ENCODE results near the gene DGKI.

DGKI gene

GRCh38 chr7:137572056-137572784 lies 274.6 kb downstream of the DGKI start:
- Mint-ChIP-seq H3K27me3 (no peaks in the 10 kb centered on the region), H3K4me1 (no peaks in the 10 kb centered on the region), H3K4me3 (no peak overlapping the region), H3K36me3 (ENCODE audit: insufficient read depth) (no peaks in the 10 kb centered on the region), H3K9me3 (peaks cover 8% of the 10 kb centered on the region), H3K27ac (ENCODE audit: low read depth) (no peak overlapping the region)
- no peak for DNase-seq (ENCODE audit: low spot score in 2 of 2)
- no peak for ATAC-seq (replicated peaks; ENCODE audit: extremely low read depth, poor library complexity, severe bottlenecking)

GRCh38 chr7:137564677-137565076 lies 282.1 kb downstream of the DGKI start:
- Mint-ChIP-seq H3K36me3 (ENCODE audit: insufficient read depth) (no peaks in the 10 kb centered on the region), H3K4me3 (no peak overlapping the region), H3K9me3 (peaks cover 13% of the 10 kb centered on the region), H3K4me1 (no peaks in the 10 kb centered on the region), H3K27ac (ENCODE audit: low read depth) (no peak overlapping the region), H3K27me3 (no peaks in the 10 kb centered on the region)
- ATAC-seq (replicated peaks; ENCODE audit: extremely low read depth, poor library complexity, severe bottlenecking): no peak
- DNase-seq (ENCODE audit: low spot score in 2 of 2): no peak

GRCh38 chr7:137563981-137564380 lies 282.8 kb downstream of the DGKI start:
- no peak overlapping the region for H3K4me3 Mint-ChIP-seq
- no peaks in the 10 kb centered on the region for H3K4me1 Mint-ChIP-seq
- DNase-seq (ENCODE audit: low spot score in 2 of 2): no peak
- no peak overlapping the region for H3K27ac Mint-ChIP-seq (ENCODE audit: low read depth)
- no peaks in the 10 kb centered on the region for H3K27me3 Mint-ChIP-seq
- no peak for ATAC-seq (replicated peaks; ENCODE audit: extremely low read depth, poor library complexity, severe bottlenecking)
- H3K9me3 Mint-ChIP-seq: peaks cover 13% of the 10 kb centered on the region
- no peaks in the 10 kb centered on the region for H3K36me3 Mint-ChIP-seq (ENCODE audit: insufficient read depth)

- peaks cover 6% of the 10 kb centered on the region for H3K9me3 Mint-ChIP-seq
- no peak overlapping the region for H3K27ac Mint-ChIP-seq (ENCODE audit: low read depth)
- DNase-seq (ENCODE audit: low spot score in 2 of 2) (no peak), ATAC-seq (replicated peaks; ENCODE audit: extremely low read depth, poor library complexity, severe bottlenecking) (no peak)
- H3K27me3 Mint-ChIP-seq: peaks cover 8% of the 10 kb centered on the region
- H3K4me1 Mint-ChIP-seq: no peaks in the 10 kb centered on the region
- no peaks in the 10 kb centered on the region for H3K36me3 Mint-ChIP-seq (ENCODE audit: insufficient read depth)
- H3K4me3 Mint-ChIP-seq: no peak overlapping the region
These were observed 299.3 kb downstream of the DGKI start for GRCh38 chr7:137547485-137547884.

GRCh38 chr7:137546671-137547070 lies 300.1 kb downstream of the DGKI start:
- no peak overlapping the region for H3K4me3 Mint-ChIP-seq
- H3K36me3 Mint-ChIP-seq (ENCODE audit: insufficient read depth): no peaks in the 10 kb centered on the region
- DNase-seq (ENCODE audit: low spot score in 2 of 2): no peak
- H3K9me3 Mint-ChIP-seq: peaks cover 6% of the 10 kb centered on the region
- ATAC-seq (replicated peaks; ENCODE audit: extremely low read depth, poor library complexity, severe bottlenecking): no peak
- no peaks in the 10 kb centered on the region for H3K4me1 Mint-ChIP-seq
- no peak overlapping the region for H3K27ac Mint-ChIP-seq (ENCODE audit: low read depth)
- peaks cover 8% of the 10 kb centered on the region for H3K27me3 Mint-ChIP-seq

- H3K27me3 Mint-ChIP-seq: peaks cover 8% of the 10 kb centered on the region
- DNase-seq (ENCODE audit: low spot score in 2 of 2): no peak
- H3K36me3 Mint-ChIP-seq (ENCODE audit: insufficient read depth): no peaks in the 10 kb centered on the region
- H3K4me1 Mint-ChIP-seq: no peaks in the 10 kb centered on the region
- no peak for ATAC-seq (replicated peaks; ENCODE audit: extremely low read depth, poor library complexity, severe bottlenecking)
- peaks cover 6% of the 10 kb centered on the region for H3K9me3 Mint-ChIP-seq
- no peak overlapping the region for H3K4me3 Mint-ChIP-seq
- no peak overlapping the region for H3K27ac Mint-ChIP-seq (ENCODE audit: low read depth)
These were observed 300.8 kb downstream of the DGKI start for GRCh38 chr7:137546009-137546408.

GRCh38 chr7:137545059-137545716 lies 301.6 kb downstream of the DGKI start:
- ATAC-seq (replicated peaks; ENCODE audit: extremely low read depth, poor library complexity, severe bottlenecking) (no peak), DNase-seq (ENCODE audit: low spot score in 2 of 2) (no peak)
- Mint-ChIP-seq H3K4me1 (no peaks in the 10 kb centered on the region), H3K27me3 (peaks cover 8% of the 10 kb centered on the region), H3K9me3 (peaks cover 6% of the 10 kb centered on the region), H3K4me3 (no peak overlapping the region), H3K27ac (ENCODE audit: low read depth) (no peak overlapping the region), H3K36me3 (ENCODE audit: insufficient read depth) (no peaks in the 10 kb centered on the region)

- ATAC-seq (replicated peaks; ENCODE audit: extremely low read depth, poor library complexity, severe bottlenecking) (no peak), DNase-seq (ENCODE audit: low spot score in 2 of 2) (no peak)
- Mint-ChIP-seq H3K36me3 (ENCODE audit: insufficient read depth) (no peaks in the 10 kb centered on the region), H3K4me1 (no peaks in the 10 kb centered on the region), H3K27ac (ENCODE audit: low read depth) (no peak overlapping the region), H3K4me3 (no peak overlapping the region), H3K9me3 (peaks cover 8% of the 10 kb centered on the region), H3K27me3 (peaks cover 8% of the 10 kb centered on the region)
These were observed 302.2 kb downstream of the DGKI start for GRCh38 chr7:137544453-137545058.

- H3K4me1 Mint-ChIP-seq: no peaks in the 10 kb centered on the region
- H3K9me3 Mint-ChIP-seq: peaks cover 5% of the 10 kb centered on the region
- no peak overlapping the region for H3K4me3 Mint-ChIP-seq
- DNase-seq (ENCODE audit: low spot score in 2 of 2) (no peak), ATAC-seq (replicated peaks; ENCODE audit: extremely low read depth, poor library complexity, severe bottlenecking) (no peak)
- H3K27me3 Mint-ChIP-seq: no peaks in the 10 kb centered on the region
- no peak overlapping the region for H3K27ac Mint-ChIP-seq (ENCODE audit: low read depth)
- H3K36me3 Mint-ChIP-seq (ENCODE audit: insufficient read depth): no peaks in the 10 kb centered on the region
These were observed 307.6 kb downstream of the DGKI start for GRCh38 chr7:137539111-137539715.

GRCh38 chr7:137538361-137538762 lies 308.4 kb downstream of the DGKI start:
- no peaks in the 10 kb centered on the region for H3K4me1 Mint-ChIP-seq
- no peaks in the 10 kb centered on the region for H3K36me3 Mint-ChIP-seq (ENCODE audit: insufficient read depth)
- DNase-seq (ENCODE audit: low spot score in 2 of 2): no peak
- no peak overlapping the region for H3K4me3 Mint-ChIP-seq
- no peak overlapping the region for H3K27ac Mint-ChIP-seq (ENCODE audit: low read depth)
- H3K27me3 Mint-ChIP-seq: no peaks in the 10 kb centered on the region
- ATAC-seq (replicated peaks; ENCODE audit: extremely low read depth, poor library complexity, severe bottlenecking): no peak
- peaks cover 5% of the 10 kb centered on the region for H3K9me3 Mint-ChIP-seq

GRCh38 chr7:137535579-137535978 lies 311.2 kb downstream of the DGKI start:
- H3K36me3 Mint-ChIP-seq (ENCODE audit: insufficient read depth): no peaks in the 10 kb centered on the region

GRCh38 chr7:137531671-137532070 lies 315.1 kb downstream of the DGKI start:
- H3K27me3 Mint-ChIP-seq: peaks cover 9% of the 10 kb centered on the region
- DNase-seq (ENCODE audit: low spot score in 2 of 2) (no peak), ATAC-seq (replicated peaks; ENCODE audit: extremely low read depth, poor library complexity, severe bottlenecking) (no peak)
- H3K9me3 Mint-ChIP-seq: peaks cover 6% of the 10 kb centered on the region
- H3K36me3 Mint-ChIP-seq (ENCODE audit: insufficient read depth): no peaks in the 10 kb centered on the region
- no peak overlapping the region for H3K27ac Mint-ChIP-seq (ENCODE audit: low read depth)
- H3K4me3 Mint-ChIP-seq: no peak overlapping the region
- no peaks in the 10 kb centered on the region for H3K4me1 Mint-ChIP-seq

More at GRCh38 chr7:137535579-137535978, 311.2 kb downstream of the DGKI start:
- no peak overlapping the region for H3K4me3 Mint-ChIP-seq
- H3K27ac Mint-ChIP-seq (ENCODE audit: low read depth): no peak overlapping the region
- H3K27me3 Mint-ChIP-seq: peaks cover 1% of the 10 kb centered on the region
- H3K4me1 Mint-ChIP-seq: no peaks in the 10 kb centered on the region
- DNase-seq (ENCODE audit: low spot score in 2 of 2): no peak
- H3K9me3 Mint-ChIP-seq: peaks cover 5% of the 10 kb centered on the region
- ATAC-seq (replicated peaks; ENCODE audit: extremely low read depth, poor library complexity, severe bottlenecking): no peak
